OCI-LY1 (cell line): ENCODE results near the gene ANGPTL7.

Experiments used
- EZH2 ChIP-seq: fragments of 200-600 bp; sonication (generic), shearing (Covaris generic); IDR thresholded peaks from 2 replicates; pipeline ENCODE4 v1.8.0; 2017; ENCODE audit warnings: borderline replicate concordance, mixed run types, mild to moderate bottlenecking, antibody characterized with exemption, low read length, moderate library complexity, mixed read lengths
- TF ChIP-seq, protein P1 (sequence below): fragments of 200-600 bp; sonication (generic), shearing (Covaris generic); IDR thresholded peaks from 2 replicates; pipeline ENCODE4 v1.5.1; 2017; ENCODE audit warnings: mild to moderate bottlenecking, antibody characterized with exemption, low read length, moderate library complexity, mixed read lengths

DNA sequence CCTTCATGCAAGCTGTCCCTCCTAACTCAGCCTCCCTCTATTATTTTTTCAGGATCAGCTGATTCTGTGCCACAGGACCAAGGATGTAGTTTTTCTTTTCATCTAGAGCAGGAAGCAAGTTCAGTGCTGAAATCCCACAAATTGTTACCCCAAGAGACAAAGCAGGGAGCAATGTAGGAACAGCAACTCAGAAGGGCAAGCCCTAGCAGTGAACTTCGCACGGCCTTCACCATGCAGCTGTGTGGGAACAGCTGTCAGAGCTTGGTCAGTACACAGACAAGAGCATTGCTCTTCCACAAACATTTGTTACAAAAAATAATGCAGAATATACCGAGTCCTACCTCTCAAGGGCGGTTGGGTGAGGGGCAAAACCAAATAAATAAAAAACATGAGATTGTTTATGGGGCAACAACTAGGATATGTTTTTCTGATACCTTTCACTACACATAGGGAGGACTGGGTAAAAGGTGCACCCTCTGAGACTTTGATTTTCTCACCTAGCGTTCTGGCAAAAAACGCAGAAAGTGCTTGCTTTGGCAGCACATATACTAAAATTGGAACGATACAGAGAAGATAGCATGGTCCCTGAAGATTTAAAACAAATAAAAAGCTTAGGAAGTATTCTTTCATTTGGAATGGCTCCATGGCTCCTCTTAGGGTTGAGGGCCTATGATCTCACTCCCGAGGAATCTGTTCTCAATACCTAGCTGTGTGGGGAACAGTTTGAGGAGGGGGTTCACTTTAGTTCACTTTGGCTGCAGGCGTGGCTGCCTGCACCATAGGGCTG, 37.1 kb upstream of the ANGPTL7 start:
- no peak for TF ChIP-seq EZH2
- TF ChIP-seq, protein P1, sequence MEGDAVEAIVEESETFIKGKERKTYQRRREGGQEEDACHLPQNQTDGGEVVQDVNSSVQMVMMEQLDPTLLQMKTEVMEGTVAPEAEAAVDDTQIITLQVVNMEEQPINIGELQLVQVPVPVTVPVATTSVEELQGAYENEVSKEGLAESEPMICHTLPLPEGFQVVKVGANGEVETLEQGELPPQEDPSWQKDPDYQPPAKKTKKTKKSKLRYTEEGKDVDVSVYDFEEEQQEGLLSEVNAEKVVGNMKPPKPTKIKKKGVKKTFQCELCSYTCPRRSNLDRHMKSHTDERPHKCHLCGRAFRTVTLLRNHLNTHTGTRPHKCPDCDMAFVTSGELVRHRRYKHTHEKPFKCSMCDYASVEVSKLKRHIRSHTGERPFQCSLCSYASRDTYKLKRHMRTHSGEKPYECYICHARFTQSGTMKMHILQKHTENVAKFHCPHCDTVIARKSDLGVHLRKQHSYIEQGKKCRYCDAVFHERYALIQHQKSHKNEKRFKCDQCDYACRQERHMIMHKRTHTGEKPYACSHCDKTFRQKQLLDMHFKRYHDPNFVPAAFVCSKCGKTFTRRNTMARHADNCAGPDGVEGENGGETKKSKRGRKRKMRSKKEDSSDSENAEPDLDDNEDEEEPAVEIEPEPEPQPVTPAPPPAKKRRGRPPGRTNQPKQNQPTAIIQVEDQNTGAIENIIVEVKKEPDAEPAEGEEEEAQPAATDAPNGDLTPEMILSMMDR: no peak
